A549 (cell line): ENCODE measurements around the gene PDE3B.

Experiments used
- CBX2 ChIP-seq: fragments of 200-600 bp; sonication (generic); IDR thresholded peaks from 2 replicates; pipeline ENCODE4 v1.6.1; 2016; ENCODE audit warnings: low read depth, mild to moderate bottlenecking, borderline replicate concordance
- CEBPB ChIP-seq, 2 experiments: fragments of >200 bp in 1 of 2; sonication (Bioruptor Twin) in 1 of 2; formaldehyde crosslinking in 1 of 2; IDR thresholded peaks; 2 replicates each; pipeline ENCODE4 v1.6.1; 2012 to 2016
- EP300 ChIP-seq, 2 experiments: fragments of >200 bp; sonication (Bioruptor Twin); formaldehyde crosslinking; IDR thresholded peaks; 2 replicates in 1 of 2; 3 replicates in 1 of 2; pipeline ENCODE4 v1.6.1; 2016 to 2017
- ESRRA ChIP-seq: fragments of 150-350 bp; IDR thresholded peaks from 2 replicates; pipeline ENCODE4 v1.6.1; 2014; ENCODE audit warnings: mild to moderate bottlenecking, low read length, borderline replicate concordance
- FOSL2 ChIP-seq, 2 experiments: fragments of 450-650 bp in 1 of 2; fragments of >200 bp in 1 of 2; sonication (Bioruptor Twin) in 1 of 2; formaldehyde crosslinking; IDR thresholded peaks; 2 replicates each; pipeline versions ENCODE4 v1.5.0 to v1.6.1; 2016 to 2020; ENCODE audit warnings: mild to moderate bottlenecking in 1 of 2, moderate library complexity in 1 of 2
- POLR2A ChIP-seq: IDR thresholded peaks from 2 replicates; pipeline ENCODE4 v1.6.1; 2012; ENCODE audit warnings: mild to moderate bottlenecking, low read length
- SMC3 ChIP-seq: fragments of >200 bp; sonication (Bioruptor Twin); formaldehyde crosslinking; IDR thresholded peaks from 3 replicates; pipeline ENCODE4 v1.6.1; 2018; ENCODE audit warnings: inconsistent platforms
- ZFP36 ChIP-seq: fragments of 450-650 bp; IDR thresholded peaks from 2 replicates; pipeline ENCODE4 v1.6.1; 2014; ENCODE audit warnings: borderline replicate concordance; ENCODE audit not compliant: partially characterized antibody
- TF ChIP-seq, protein P1 (sequence below): fragments of >200 bp; sonication (Bioruptor Twin); formaldehyde crosslinking; IDR thresholded peaks from 3 replicates; pipeline ENCODE4 v1.5.1; 2016
- TF ChIP-seq, protein P2 (sequence below): fragments of >200 bp; sonication (Bioruptor Twin); formaldehyde crosslinking; IDR thresholded peaks from 3 replicates; pipeline ENCODE4 v1.6.1; 2016

DNA sequence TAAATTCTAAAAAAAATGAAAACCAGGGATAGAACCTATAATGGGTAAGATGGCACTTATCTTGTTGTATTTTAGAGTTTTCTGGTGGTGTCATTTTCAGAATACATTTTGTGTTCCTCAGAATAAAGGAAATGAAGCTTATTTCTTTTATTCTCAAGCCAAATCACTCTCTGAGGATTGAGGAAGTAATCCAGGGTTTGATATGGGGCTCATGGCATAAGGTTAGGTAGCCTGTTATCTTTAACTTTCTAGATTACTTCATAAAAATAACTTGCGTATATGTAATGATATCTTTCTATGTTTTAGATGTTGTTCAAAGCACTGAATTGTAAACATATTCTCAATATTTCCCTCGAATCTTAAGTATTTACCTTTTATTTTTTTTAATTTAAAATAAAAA, 33.5 kb downstream of the PDE3B start:
- TF ChIP-seq POLR2A (no peak), ZFP36 (no peak), CEBPB (IDR thresholded peaks at IDR 0.05) (no peak), SMC3 (no peak), CBX2 (no peak), ESRRA (no peak), FOSL2 (IDR thresholded peaks at IDR 0.05) (no peak), FOSL2 (CRISPR knock-in tag; IDR thresholded peaks at IDR 0.05) (no peak), EP300 (IDR thresholded peaks at IDR 0.05) (no peak)
- TF ChIP-seq, protein P1, sequence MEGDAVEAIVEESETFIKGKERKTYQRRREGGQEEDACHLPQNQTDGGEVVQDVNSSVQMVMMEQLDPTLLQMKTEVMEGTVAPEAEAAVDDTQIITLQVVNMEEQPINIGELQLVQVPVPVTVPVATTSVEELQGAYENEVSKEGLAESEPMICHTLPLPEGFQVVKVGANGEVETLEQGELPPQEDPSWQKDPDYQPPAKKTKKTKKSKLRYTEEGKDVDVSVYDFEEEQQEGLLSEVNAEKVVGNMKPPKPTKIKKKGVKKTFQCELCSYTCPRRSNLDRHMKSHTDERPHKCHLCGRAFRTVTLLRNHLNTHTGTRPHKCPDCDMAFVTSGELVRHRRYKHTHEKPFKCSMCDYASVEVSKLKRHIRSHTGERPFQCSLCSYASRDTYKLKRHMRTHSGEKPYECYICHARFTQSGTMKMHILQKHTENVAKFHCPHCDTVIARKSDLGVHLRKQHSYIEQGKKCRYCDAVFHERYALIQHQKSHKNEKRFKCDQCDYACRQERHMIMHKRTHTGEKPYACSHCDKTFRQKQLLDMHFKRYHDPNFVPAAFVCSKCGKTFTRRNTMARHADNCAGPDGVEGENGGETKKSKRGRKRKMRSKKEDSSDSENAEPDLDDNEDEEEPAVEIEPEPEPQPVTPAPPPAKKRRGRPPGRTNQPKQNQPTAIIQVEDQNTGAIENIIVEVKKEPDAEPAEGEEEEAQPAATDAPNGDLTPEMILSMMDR = no peak
- TF ChIP-seq, protein P2, sequence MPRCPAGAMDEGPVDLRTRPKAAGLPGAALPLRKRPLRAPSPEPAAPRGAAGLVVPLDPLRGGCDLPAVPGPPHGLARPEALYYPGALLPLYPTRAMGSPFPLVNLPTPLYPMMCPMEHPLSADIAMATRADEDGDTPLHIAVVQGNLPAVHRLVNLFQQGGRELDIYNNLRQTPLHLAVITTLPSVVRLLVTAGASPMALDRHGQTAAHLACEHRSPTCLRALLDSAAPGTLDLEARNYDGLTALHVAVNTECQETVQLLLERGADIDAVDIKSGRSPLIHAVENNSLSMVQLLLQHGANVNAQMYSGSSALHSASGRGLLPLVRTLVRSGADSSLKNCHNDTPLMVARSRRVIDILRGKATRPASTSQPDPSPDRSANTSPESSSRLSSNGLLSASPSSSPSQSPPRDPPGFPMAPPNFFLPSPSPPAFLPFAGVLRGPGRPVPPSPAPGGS = no peak
